GM12865 (cell line): Measurements from ENCODE around the gene GRIK5.
A peak's percentile ranks its signal among the peaks of the same experiment; 100 is the strongest.

ENCODE experiments used
- DNase-seq: peaks from one replicate; pipeline ENCODE4 v3.0.0; 2010; ENCODE audit warnings: low read depth
- H3K4me3 ChIP-seq: 2 replicates; pipeline ENCODE4 v1.5.1; 2011; ENCODE audit warnings: mild to moderate bottlenecking, low read depth, low read length, control low read depth
- TF ChIP-seq, protein P1 (sequence below): IDR thresholded peaks from 2 replicates; pipeline ENCODE4 v1.5.1; 2011; ENCODE audit warnings: low read length, control low read depth, low read depth, inconsistent platforms; ENCODE audit not compliant: insufficient read depth; ENCODE audit errors: missing control alignments

The GRIK5 gene, protein sequence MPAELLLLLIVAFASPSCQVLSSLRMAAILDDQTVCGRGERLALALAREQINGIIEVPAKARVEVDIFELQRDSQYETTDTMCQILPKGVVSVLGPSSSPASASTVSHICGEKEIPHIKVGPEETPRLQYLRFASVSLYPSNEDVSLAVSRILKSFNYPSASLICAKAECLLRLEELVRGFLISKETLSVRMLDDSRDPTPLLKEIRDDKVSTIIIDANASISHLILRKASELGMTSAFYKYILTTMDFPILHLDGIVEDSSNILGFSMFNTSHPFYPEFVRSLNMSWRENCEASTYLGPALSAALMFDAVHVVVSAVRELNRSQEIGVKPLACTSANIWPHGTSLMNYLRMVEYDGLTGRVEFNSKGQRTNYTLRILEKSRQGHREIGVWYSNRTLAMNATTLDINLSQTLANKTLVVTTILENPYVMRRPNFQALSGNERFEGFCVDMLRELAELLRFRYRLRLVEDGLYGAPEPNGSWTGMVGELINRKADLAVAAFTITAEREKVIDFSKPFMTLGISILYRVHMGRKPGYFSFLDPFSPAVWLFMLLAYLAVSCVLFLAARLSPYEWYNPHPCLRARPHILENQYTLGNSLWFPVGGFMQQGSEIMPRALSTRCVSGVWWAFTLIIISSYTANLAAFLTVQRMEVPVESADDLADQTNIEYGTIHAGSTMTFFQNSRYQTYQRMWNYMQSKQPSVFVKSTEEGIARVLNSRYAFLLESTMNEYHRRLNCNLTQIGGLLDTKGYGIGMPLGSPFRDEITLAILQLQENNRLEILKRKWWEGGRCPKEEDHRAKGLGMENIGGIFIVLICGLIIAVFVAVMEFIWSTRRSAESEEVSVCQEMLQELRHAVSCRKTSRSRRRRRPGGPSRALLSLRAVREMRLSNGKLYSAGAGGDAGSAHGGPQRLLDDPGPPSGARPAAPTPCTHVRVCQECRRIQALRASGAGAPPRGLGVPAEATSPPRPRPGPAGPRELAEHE

DNA sequence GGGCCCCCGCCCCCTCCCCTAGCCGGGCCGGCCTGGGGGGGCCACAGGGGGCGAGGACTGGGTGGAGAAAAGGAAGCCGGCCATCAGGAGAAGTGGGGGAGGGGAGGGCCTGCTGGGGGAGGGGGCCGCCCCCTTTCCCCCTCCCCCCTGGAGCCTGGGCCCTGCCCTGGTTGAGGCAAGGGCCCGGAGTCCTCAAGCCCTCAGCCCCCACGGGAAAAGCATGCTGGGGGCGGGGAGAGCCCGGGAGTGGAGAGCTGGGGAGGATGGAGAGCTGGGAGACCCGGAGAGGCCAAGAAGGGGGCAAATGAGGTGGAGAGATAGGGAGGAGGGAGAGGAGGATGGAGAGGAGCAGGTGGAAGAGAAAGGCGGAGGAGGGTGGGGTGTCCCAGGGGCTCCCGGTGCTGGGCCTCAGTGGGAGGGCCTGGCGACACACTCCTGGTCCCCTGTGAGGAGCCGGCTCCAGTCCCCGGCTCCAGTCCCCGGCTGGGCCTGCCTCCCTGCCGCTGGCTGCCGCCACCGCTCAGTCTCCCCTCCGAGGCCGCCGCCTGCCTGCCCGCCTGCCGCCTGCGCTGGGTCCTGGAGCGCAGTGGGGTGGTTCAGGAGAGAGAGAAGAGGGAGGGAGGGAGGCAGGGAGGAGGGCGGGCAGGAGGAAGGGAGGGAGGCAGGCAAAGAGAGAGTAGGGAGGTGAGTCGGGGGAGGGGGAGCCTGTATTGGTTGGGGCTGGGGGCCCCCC lies at the start of gene GRIK5:
Gene GRIK5 (minus strand): TSS at position 588 of the 733 bp plus-strand sequence. CDS start 4,436 bp downstream, outside the sequence.
- DNase-seq, result no peak
- TF ChIP-seq, protein P1, sequence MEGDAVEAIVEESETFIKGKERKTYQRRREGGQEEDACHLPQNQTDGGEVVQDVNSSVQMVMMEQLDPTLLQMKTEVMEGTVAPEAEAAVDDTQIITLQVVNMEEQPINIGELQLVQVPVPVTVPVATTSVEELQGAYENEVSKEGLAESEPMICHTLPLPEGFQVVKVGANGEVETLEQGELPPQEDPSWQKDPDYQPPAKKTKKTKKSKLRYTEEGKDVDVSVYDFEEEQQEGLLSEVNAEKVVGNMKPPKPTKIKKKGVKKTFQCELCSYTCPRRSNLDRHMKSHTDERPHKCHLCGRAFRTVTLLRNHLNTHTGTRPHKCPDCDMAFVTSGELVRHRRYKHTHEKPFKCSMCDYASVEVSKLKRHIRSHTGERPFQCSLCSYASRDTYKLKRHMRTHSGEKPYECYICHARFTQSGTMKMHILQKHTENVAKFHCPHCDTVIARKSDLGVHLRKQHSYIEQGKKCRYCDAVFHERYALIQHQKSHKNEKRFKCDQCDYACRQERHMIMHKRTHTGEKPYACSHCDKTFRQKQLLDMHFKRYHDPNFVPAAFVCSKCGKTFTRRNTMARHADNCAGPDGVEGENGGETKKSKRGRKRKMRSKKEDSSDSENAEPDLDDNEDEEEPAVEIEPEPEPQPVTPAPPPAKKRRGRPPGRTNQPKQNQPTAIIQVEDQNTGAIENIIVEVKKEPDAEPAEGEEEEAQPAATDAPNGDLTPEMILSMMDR, result no peak
- H3K4me3 ChIP-seq, result no peak within 1 kb of the TSS

DNA sequence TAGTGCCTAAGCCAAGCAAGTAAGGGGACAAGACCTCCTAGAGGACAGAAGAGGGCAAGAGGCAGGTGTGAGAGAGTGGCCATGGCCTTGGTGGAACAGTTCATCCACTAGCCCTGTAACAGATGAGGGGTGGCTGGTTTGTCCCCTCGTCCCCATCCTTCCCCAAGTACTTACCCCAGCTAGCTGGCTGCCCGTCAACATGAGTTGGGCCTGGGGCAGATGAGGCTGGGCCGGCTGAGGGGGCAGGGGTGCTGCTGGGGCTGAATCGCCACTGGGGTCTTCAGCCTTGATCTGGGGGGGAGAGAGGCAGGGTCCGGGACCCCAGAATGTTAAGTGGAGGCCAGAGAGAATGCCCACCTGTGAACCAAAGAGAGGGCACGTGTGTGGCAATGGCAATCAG lies 47.1 kb upstream of the GRIK5 start:
- TF ChIP-seq, protein P1, result no peak
- no peak overlapping the region for H3K4me3 ChIP-seq
- no peak for DNase-seq

DNA sequence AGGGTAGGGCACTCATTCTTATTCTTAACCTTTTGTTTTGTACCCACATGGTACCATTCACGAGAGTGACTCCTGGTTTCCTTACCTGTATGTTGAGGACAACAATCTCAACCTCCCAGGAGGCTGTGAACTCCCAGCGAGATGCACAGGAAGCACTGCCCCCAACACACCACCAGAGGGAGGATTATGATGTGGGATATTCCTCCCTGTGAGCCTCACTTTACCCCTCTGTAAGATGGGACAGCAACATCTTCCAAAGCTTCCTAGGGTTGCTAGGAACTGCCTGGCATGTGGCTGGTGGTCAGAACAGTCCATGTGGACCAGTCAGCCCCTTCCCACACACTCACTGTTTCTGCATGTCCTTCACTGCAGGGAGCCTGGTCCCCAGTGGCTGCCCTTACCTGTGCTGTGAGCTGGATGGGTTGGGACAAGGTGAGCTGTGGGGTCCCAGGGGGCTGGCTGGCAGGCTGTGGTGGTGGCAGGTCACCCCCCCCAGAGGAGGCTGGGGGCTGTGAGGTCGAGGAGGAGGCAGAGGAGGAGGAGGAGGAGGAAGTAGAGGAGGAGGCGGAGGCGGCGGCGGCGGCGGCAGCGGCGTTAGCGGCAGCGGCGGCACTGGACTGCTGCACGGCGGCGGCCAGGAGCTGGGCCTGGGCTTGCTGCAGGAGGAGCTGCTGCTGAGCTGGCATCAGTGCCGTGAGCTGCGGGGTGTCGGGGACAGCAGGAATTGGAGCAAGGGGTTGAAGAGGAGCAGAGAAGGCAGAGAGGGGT lies 46.5 kb upstream of the GRIK5 start:
- TF ChIP-seq, protein P1, result peak; percentile 39
- H3K4me3 ChIP-seq, result no peak overlapping the region
- no peak for DNase-seq

DNA sequence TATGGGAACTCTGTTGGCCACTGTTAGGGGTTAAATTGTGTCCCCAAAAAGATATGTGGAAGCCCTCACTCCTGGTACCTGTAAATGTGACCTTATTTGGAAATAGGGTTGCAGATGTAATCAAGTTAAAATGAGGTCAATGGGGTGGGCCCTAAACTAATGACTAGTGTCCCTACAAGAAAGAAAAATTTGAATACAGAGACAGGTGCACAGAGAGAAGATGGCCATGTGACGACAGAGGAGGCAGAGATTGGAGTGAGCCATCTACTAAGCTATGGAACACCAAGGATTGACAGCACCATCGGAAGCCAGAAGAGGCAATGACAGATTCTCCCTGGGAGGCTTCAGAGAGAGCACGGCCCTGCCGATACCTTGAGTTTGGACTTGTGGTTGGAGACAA lies 45.7 kb upstream of the GRIK5 start:
- H3K4me3 ChIP-seq, result no peak overlapping the region
- no peak for DNase-seq
- TF ChIP-seq, protein P1, result no peak

DNA sequence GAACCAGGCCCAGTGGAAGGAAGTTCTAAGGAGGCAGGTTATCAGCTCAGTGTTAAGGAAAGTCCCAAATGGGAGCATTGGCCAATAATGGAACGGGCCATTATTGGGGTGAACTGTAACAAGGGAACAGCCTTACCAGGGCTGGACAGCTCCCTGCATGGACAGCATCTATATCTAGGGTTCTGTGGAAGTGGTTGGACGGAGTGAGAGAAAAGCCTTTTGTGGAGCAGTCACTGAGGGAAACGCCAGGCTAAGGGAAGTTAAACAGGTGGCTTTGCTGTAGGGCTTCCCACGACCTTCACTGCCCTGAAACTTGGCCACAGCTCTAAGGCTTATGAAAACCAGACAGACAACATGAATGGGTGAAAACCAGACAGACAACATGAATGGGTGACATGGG lies 45.2 kb upstream of the GRIK5 start:
- no peak for DNase-seq
- no peak overlapping the region for H3K4me3 ChIP-seq
- TF ChIP-seq, protein P1, result no peak

DNA sequence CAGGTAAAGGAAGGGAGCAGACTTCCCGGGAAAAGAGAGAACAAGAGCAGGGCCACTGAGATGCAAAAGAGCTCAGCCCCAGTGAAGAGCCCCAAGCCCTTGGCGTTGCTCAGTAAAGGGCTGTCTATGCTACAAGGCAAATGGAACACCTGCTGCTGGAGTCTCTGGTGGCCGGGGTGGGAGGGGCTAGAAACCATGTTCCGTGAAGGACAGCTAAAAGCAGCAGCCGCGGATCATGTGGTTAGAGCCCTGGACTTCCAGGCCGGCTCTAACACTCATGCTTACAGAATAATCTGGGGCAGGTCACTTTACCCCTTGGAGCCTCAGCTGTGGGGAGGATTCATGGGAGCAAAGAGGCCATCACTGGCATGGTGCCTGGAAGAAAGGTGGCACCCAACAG lies 44.4 kb upstream of the GRIK5 start:
- peak overlapping the region; percentile 3; the same call in 1 of the 2 replicates for H3K4me3 ChIP-seq
- TF ChIP-seq, protein P1, result no peak
- DNase-seq, result peak; percentile 85
